IMR-90 (cell line): ENCODE measurements around the gene OR2T29.

Experiments used
- CEBPB ChIP-seq: IDR thresholded peaks from 2 replicates; pipeline ENCODE4 v1.6.1; 2012; ENCODE audit warnings: low read depth, low read length, improper control_type of control experiment
- FOS ChIP-seq: fragments of 150-350 bp; IDR thresholded peaks from 2 replicates; pipeline ENCODE4 v1.6.1; 2016; ENCODE audit warnings: low read depth, low read length
- MAFK ChIP-seq: IDR thresholded peaks from 2 replicates; pipeline ENCODE4 v1.6.1; 2012; ENCODE audit warnings: low read depth, low read length, improper control_type of control experiment
- MXI1 ChIP-seq: IDR thresholded peaks from 2 replicates; pipeline ENCODE4 v1.6.1; 2012; ENCODE audit warnings: low read depth, mild to moderate bottlenecking, low read length, moderate library complexity, borderline replicate concordance
- NFE2L2 ChIP-seq: fragments of 150-350 bp; IDR thresholded peaks from 2 replicates; pipeline ENCODE4 v1.6.1; 2016; ENCODE audit warnings: low read depth, mild to moderate bottlenecking, low read length
- POLR2A ChIP-seq: IDR thresholded peaks from 2 replicates; pipeline ENCODE4 v1.6.1; 2012; ENCODE audit warnings: mild to moderate bottlenecking, low read depth, low read length
- RAD21 ChIP-seq: IDR thresholded peaks from 2 replicates; pipeline ENCODE4 v1.6.1; 2012; ENCODE audit warnings: low read length, improper control_type of control experiment
- RFX5 ChIP-seq: IDR thresholded peaks from 2 replicates; pipeline ENCODE4 v1.8.0; 2012; ENCODE audit warnings: low read depth, mild to moderate bottlenecking, low read length, moderate library complexity
- SMC3 ChIP-seq: fragments of 150-350 bp; IDR thresholded peaks from 2 replicates; pipeline ENCODE4 v1.6.1; 2016; ENCODE audit warnings: low read depth, mild to moderate bottlenecking, antibody characterized with exemption, low read length, moderate library complexity
- TF ChIP-seq, protein P1 (sequence below): conservative IDR thresholded peaks from 2 replicates; pipeline ENCODE4 v1.5.1; 2012; ENCODE audit warnings: mild to moderate bottlenecking, low read depth, low read length, improper control_type of control experiment
- TF ChIP-seq, protein P2 (sequence below): fragments of 150-350 bp; IDR thresholded peaks from 2 replicates; pipeline ENCODE4 v1.6.1; 2016; ENCODE audit warnings: low read depth, mild to moderate bottlenecking, low read length, moderate library complexity, borderline replicate concordance
- TF ChIP-seq, protein P3 (sequence below): fragments of 150-350 bp; IDR thresholded peaks from 2 replicates; pipeline ENCODE4 v1.6.1; 2017; ENCODE audit warnings: mild to moderate bottlenecking, antibody characterized with exemption, low read length, low read depth

DNA sequence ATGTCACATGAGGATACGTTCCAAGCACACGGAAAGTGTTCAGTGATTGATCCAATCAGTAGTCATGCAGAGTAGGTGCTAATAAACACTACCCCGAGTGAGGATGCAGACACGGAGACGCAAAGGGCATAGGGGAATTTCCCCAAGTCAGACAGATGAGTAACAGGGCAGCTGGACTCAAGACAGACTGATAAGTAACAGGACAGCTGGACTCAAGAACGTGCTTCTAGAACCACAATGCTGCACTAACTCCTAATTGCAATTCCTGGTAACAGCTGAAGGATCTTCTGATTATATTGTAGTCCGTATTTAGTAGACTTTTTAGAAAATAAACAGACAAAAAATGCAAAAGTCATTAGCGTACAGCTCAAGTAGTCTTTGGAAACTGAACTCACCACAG is 36.8 kb upstream of the OR2T29 start:
- TF ChIP-seq MAFK (no peak), POLR2A (no peak), SMC3 (no peak), RAD21 (no peak), RFX5 (no peak), MXI1 (no peak), CEBPB (no peak), FOS (no peak), NFE2L2 (no peak)
- TF ChIP-seq, protein P1, sequence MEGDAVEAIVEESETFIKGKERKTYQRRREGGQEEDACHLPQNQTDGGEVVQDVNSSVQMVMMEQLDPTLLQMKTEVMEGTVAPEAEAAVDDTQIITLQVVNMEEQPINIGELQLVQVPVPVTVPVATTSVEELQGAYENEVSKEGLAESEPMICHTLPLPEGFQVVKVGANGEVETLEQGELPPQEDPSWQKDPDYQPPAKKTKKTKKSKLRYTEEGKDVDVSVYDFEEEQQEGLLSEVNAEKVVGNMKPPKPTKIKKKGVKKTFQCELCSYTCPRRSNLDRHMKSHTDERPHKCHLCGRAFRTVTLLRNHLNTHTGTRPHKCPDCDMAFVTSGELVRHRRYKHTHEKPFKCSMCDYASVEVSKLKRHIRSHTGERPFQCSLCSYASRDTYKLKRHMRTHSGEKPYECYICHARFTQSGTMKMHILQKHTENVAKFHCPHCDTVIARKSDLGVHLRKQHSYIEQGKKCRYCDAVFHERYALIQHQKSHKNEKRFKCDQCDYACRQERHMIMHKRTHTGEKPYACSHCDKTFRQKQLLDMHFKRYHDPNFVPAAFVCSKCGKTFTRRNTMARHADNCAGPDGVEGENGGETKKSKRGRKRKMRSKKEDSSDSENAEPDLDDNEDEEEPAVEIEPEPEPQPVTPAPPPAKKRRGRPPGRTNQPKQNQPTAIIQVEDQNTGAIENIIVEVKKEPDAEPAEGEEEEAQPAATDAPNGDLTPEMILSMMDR, result no peak
- TF ChIP-seq, protein P2, sequence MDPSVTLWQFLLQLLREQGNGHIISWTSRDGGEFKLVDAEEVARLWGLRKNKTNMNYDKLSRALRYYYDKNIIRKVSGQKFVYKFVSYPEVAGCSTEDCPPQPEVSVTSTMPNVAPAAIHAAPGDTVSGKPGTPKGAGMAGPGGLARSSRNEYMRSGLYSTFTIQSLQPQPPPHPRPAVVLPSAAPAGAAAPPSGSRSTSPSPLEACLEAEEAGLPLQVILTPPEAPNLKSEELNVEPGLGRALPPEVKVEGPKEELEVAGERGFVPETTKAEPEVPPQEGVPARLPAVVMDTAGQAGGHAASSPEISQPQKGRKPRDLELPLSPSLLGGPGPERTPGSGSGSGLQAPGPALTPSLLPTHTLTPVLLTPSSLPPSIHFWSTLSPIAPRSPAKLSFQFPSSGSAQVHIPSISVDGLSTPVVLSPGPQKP, result no peak
- TF ChIP-seq, protein P3, sequence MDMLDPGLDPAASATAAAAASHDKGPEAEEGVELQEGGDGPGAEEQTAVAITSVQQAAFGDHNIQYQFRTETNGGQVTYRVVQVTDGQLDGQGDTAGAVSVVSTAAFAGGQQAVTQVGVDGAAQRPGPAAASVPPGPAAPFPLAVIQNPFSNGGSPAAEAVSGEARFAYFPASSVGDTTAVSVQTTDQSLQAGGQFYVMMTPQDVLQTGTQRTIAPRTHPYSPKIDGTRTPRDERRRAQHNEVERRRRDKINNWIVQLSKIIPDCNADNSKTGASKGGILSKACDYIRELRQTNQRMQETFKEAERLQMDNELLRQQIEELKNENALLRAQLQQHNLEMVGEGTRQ, result no peak
